Neural progenitor cell (in vitro differentiated cells): ENCODE measurements around the gene FAM234B.

Experiments
- EZH2 ChIP-seq: fragments of 200-600 bp; sonication (generic); IDR thresholded peaks from 2 replicates; pipeline ENCODE4 v1.6.1; 2017; ENCODE audit warnings: antibody characterized with exemption, mild to moderate bottlenecking, moderate library complexity
- TF ChIP-seq, protein P1 (sequence below): fragments of 200-600 bp; sonication (generic); IDR thresholded peaks from 2 replicates; pipeline ENCODE4 v1.5.1; 2017; ENCODE audit warnings: antibody characterized with exemption, mild to moderate bottlenecking

DNA sequence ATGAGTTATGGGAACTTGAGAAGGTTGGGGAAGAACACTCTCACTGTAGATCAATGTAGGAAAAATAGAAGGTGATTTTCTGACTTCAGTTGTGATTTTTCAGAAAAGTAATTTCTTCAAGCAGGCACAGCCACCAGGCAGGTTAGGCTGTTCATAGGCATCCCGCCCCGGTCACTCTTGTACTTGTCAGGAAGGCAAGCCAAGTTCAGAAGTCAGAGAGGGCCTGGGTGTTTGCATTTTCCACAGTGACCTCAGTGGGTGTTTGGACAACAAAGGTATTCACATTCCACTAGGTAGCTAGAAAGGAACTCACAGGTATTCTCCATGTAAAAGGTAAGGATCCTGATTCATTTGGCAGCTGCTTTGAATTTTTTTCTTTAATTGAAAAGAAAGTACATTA lies 3.0 kb upstream of the FAM234B start:
- TF ChIP-seq, protein P1, sequence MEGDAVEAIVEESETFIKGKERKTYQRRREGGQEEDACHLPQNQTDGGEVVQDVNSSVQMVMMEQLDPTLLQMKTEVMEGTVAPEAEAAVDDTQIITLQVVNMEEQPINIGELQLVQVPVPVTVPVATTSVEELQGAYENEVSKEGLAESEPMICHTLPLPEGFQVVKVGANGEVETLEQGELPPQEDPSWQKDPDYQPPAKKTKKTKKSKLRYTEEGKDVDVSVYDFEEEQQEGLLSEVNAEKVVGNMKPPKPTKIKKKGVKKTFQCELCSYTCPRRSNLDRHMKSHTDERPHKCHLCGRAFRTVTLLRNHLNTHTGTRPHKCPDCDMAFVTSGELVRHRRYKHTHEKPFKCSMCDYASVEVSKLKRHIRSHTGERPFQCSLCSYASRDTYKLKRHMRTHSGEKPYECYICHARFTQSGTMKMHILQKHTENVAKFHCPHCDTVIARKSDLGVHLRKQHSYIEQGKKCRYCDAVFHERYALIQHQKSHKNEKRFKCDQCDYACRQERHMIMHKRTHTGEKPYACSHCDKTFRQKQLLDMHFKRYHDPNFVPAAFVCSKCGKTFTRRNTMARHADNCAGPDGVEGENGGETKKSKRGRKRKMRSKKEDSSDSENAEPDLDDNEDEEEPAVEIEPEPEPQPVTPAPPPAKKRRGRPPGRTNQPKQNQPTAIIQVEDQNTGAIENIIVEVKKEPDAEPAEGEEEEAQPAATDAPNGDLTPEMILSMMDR = no peak
- no peak for TF ChIP-seq EZH2
